Right atrium auricular region (tissue), 2 donors: ENCODE results near the gene TET2. TPM values are rescaled to one million over a fixed set of nuclear protein-coding genes. Genes with fewer than 3 reads are reported as not detected.

ENCODE experiments used
- DNase-seq: peaks from one replicate; pipeline ENCODE4 v3.0.0-alpha.2; 2019; ENCODE audit warnings: low spot score
- H3K27ac ChIP-seq, 2 donors: fragments of 200-600 bp; sonication (generic); 1 replicate in 1 of 2; 2 replicates in 1 of 2; pipeline ENCODE4 v1.5.1; 2016 to 2019
- H3K27me3 ChIP-seq, 2 donors: fragments of 200-600 bp; sonication (generic); one replicate each; pipeline versions ENCODE4 v1.5.1 to v1.6.0; 2017 to 2019
- H3K36me3 ChIP-seq: fragments of 200-600 bp; sonication (generic); one replicate; pipeline ENCODE4 v1.5.1; 2016
- H3K4me1 ChIP-seq, 2 donors: fragments of 200-600 bp; sonication (generic); one replicate each; pipeline versions ENCODE4 v1.5.1 to v1.6.0; 2017 to 2019
- H3K4me3 ChIP-seq, 2 donors: fragments of 200-600 bp; sonication (generic); 1 replicate in 1 of 2; 2 replicates in 1 of 2; pipeline ENCODE4 v1.5.1; 2017 to 2019; ENCODE audit warnings: mild to moderate bottlenecking in 1 of 2, moderate library complexity in 1 of 2
- H3K9me3 ChIP-seq, 2 donors: fragments of 200-600 bp; sonication (generic); one replicate each; pipeline ENCODE4 v1.5.1; 2019
- CTCF ChIP-seq, 2 donors: fragments of 200-600 bp; sonication (generic); IDR thresholded peaks; one replicate each; pipeline ENCODE4 v1.5.1; 2019; ENCODE audit warnings: antibody characterized with exemption in 2 of 2
- total RNA-seq, 2 donors: library from RNA; depleted of rRNA; stranded (reverse); fragments of >200 nt; gene quantifications; one replicate each; pipeline ENCODE4 v1.1.0, GENCODE V29; 2016

The TET2 gene
- total RNA-seq, 2 donors from 2014 or later = 15.4 to 16.2 TPM

- no peak overlapping the region for H3K27ac ChIP-seq
- no peak overlapping the region for H3K4me3 ChIP-seq
- no peaks in the 10 kb centered on the region for H3K4me1 ChIP-seq
- DNase-seq = no peak
- H3K36me3 ChIP-seq = no peaks in the 10 kb centered on the region
- TF ChIP-seq CTCF (IDR thresholded peaks at IDR 0.05) = no peak
- no peaks in the 10 kb centered on the region for H3K27me3 ChIP-seq
- no peaks in the 10 kb centered on the region for H3K9me3 ChIP-seq
Observed at GRCh38 chr4:105112274-105112673, 34.4 kb upstream of the TET2 start.

- H3K4me3 ChIP-seq = no peak overlapping the region
- no peaks in the 10 kb centered on the region for H3K4me1 ChIP-seq
- TF ChIP-seq CTCF (IDR thresholded peaks at IDR 0.05) = no peak
- H3K36me3 ChIP-seq = no peaks in the 10 kb centered on the region
- H3K9me3 ChIP-seq = no peaks in the 10 kb centered on the region
- H3K27me3 ChIP-seq = no peaks in the 10 kb centered on the region
- no peak for DNase-seq
- no peak overlapping the region for H3K27ac ChIP-seq
Observed at GRCh38 chr4:105113800-105114199, 32.9 kb upstream of the TET2 start.

- no peak for DNase-seq
- TF ChIP-seq CTCF (IDR thresholded peaks at IDR 0.05) = no peak
- H3K27ac ChIP-seq = no peak overlapping the region
Observed at GRCh38 chr4:105116616-105117319, 29.9 kb upstream of the TET2 start.

GRCh38 chr4:105119356-105119755 lies 27.3 kb upstream of the TET2 start:
- H3K4me1 ChIP-seq = no peaks in the 10 kb centered on the region
- H3K9me3 ChIP-seq = no peaks in the 10 kb centered on the region
- no peak overlapping the region for H3K4me3 ChIP-seq
- no peak overlapping the region for H3K27ac ChIP-seq
- no peak for DNase-seq
- no peaks in the 10 kb centered on the region for H3K27me3 ChIP-seq
- TF ChIP-seq CTCF (IDR thresholded peaks at IDR 0.05) = no peak
- no peaks in the 10 kb centered on the region for H3K36me3 ChIP-seq

More at GRCh38 chr4:105116616-105117319, 29.9 kb upstream of the TET2 start:
- no peak overlapping the region for H3K4me3 ChIP-seq
- H3K9me3 ChIP-seq = no peaks in the 10 kb centered on the region
- H3K4me1 ChIP-seq = no peaks in the 10 kb centered on the region
- no peaks in the 10 kb centered on the region for H3K36me3 ChIP-seq
- no peaks in the 10 kb centered on the region for H3K27me3 ChIP-seq

GRCh38 chr4:105120626-105121025 lies 26.1 kb upstream of the TET2 start:
- Histone ChIP-seq H3K4me1 (no peaks in the 10 kb centered on the region), H3K9me3 (no peaks in the 10 kb centered on the region), H3K27ac (no peak overlapping the region), H3K27me3 (no peaks in the 10 kb centered on the region), H3K36me3 (no peaks in the 10 kb centered on the region), H3K4me3 (no peak overlapping the region)
- no peak for DNase-seq
- TF ChIP-seq CTCF (IDR thresholded peaks at IDR 0.05) = no peak

- no peak for DNase-seq
- no peak overlapping the region for H3K27ac ChIP-seq
- H3K9me3 ChIP-seq = no peaks in the 10 kb centered on the region
- no peaks in the 10 kb centered on the region for H3K4me1 ChIP-seq
- no peaks in the 10 kb centered on the region for H3K36me3 ChIP-seq
- H3K4me3 ChIP-seq = no peak overlapping the region
- H3K27me3 ChIP-seq = no peaks in the 10 kb centered on the region
- TF ChIP-seq CTCF (IDR thresholded peaks at IDR 0.05) = no peak
Observed at GRCh38 chr4:105122350-105122749, 24.3 kb upstream of the TET2 start.
